PC-3 (cell line): ENCODE data around the gene TRMT2A.

Experiments used
- EZH2 ChIP-seq: fragments of 300-600 bp; sonication (generic); IDR thresholded peaks from one replicate; pipeline ENCODE4 v1.6.1; 2017; ENCODE audit warnings: antibody characterized with exemption, mild to moderate bottlenecking, low read length; ENCODE audit not compliant: unreplicated experiment
- TF ChIP-seq, protein P1 (sequence below): fragments of 300-600 bp; sonication (generic); conservative IDR thresholded peaks from 2 replicates; pipeline ENCODE4 v1.5.1; 2017; ENCODE audit warnings: antibody characterized with exemption, low read depth, mild to moderate bottlenecking, low read length

DNA sequence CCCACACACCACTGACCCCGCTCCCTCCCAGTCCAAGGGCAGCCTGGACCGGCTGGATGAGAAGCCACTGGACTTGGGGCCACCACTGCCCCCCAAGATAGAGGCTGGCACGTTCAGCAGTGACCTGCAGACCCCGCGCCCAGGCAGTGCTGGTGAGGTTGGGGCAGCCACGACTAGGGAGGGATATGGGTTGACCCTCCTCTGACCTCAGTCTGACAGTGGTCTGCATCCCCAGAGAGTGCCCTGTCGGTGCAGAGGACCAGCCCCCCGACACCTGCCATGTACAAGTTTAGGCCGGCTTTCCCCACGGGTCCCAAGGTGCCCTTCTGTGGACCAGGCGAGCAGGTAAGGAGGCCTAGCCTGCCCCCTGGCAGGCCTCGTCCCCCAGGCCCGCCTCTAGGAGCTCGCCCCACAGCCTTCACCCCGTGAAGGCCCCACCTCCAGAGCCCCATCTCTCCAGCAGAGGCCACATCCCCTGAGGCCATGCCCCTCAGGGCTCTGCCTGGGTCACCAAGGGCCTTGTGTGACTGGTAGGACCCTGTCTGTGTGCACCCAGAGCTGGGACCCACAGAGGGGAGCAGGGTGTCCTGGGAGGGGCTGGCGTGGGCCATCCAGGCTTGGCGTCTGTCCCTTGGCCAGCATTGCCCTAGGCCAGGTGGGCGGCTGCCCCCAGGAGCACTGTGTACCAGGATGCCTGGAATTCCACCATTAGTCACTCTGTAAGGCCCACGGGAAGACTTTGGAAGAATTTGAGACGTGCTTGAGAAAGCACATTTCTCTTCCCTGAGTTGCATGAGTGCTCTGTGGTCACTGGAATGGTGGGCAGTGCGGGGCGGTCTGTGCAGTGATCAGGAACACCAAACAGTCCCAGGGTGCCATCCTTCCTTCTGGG is 24.4 kb upstream of the TRMT2A start:
- TF ChIP-seq, protein P1, sequence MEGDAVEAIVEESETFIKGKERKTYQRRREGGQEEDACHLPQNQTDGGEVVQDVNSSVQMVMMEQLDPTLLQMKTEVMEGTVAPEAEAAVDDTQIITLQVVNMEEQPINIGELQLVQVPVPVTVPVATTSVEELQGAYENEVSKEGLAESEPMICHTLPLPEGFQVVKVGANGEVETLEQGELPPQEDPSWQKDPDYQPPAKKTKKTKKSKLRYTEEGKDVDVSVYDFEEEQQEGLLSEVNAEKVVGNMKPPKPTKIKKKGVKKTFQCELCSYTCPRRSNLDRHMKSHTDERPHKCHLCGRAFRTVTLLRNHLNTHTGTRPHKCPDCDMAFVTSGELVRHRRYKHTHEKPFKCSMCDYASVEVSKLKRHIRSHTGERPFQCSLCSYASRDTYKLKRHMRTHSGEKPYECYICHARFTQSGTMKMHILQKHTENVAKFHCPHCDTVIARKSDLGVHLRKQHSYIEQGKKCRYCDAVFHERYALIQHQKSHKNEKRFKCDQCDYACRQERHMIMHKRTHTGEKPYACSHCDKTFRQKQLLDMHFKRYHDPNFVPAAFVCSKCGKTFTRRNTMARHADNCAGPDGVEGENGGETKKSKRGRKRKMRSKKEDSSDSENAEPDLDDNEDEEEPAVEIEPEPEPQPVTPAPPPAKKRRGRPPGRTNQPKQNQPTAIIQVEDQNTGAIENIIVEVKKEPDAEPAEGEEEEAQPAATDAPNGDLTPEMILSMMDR: no peak
- no peak for TF ChIP-seq EZH2
